Activated CD8-positive, alpha-beta memory T cell treated with anti-CD3 and anti-CD28 coated beads, Interleukin-2, amount 10 ng/mL, durations not matched to agents 7 days and 5 days (primary cell): Measurements from ENCODE around the gene GNB1. TPM values are rescaled to one million over a fixed set of nuclear protein-coding genes. Genes with fewer than 3 reads are reported as not detected.

ENCODE experiments used
- ATAC-seq: fragments of 150-1000 bp; cut with Tn5 transposase; one replicate; pipeline ENCODE4 v1.10.0; 2021; ENCODE audit warnings: moderate library complexity
- CTCF ChIA-PET: fragments of 350-600 bp; sonication (Branson Sonifier 250); formaldehyde crosslinking; loops from one replicate; lab custom pipeline; 2021; ENCODE audit warnings: antibody characterized with exemption; lab: Charles Lee
- DNase-seq: peaks from one replicate; pipeline ENCODE4 v3.0.0-alpha.2; 2020
- H3K27ac Mint-ChIP-seq: one replicate; pipeline ENCODE4 v1.8.0; 2021; ENCODE audit warnings: mild to moderate bottlenecking, mixed read lengths
- H3K27me3 Mint-ChIP-seq: one replicate; pipeline ENCODE4 v1.8.0; 2021; ENCODE audit warnings: mixed read lengths
- H3K36me3 Mint-ChIP-seq: one replicate; pipeline ENCODE4 v1.8.0; 2021; ENCODE audit warnings: mild to moderate bottlenecking, mixed read lengths
- H3K4me1 Mint-ChIP-seq: one replicate; pipeline ENCODE4 v1.8.0; 2021; ENCODE audit warnings: mixed read lengths
- H3K4me3 Mint-ChIP-seq: one replicate; pipeline ENCODE4 v1.8.0; 2021; ENCODE audit warnings: mild to moderate bottlenecking, moderate library complexity, mixed read lengths
- H3K9me3 Mint-ChIP-seq: one replicate; pipeline ENCODE4 v1.8.0; 2022; ENCODE audit warnings: low read depth, mixed read lengths
- total RNA-seq, 2 experiments: library from RNA; stranded (reverse); gene quantifications; one replicate each; pipeline ENCODE4 v1.2.3, GENCODE V29; 2021

GNB1 gene
- total RNA-seq, 2 experiments from 2014 or later: 426 to 473 TPM

GRCh38 chr1:1763657-1764621 is 126.9 kb downstream of the GNB1 start:
- Mint-ChIP-seq H3K4me3 (no peak overlapping the region), H3K27me3 (no peaks in the 10 kb centered on the region), H3K36me3 (peaks cover 35% of the 10 kb centered on the region), H3K9me3 (no peaks in the 10 kb centered on the region), H3K27ac (no peak overlapping the region), H3K4me1 (peaks cover 9% of the 10 kb centered on the region)
- DNase-seq (no peak), ATAC-seq (peak; percentile 33)
- CTCF ChIA-PET: no interaction called here

GRCh38 chr1:1761504-1762376 is 129.1 kb downstream of the GNB1 start:
- DNase-seq: no peak
- CTCF ChIA-PET: no interaction called here
- Mint-ChIP-seq H3K4me1 (peaks cover 2% of the 10 kb centered on the region), H3K4me3 (no peak overlapping the region), H3K27ac (no peak overlapping the region), H3K9me3 (no peaks in the 10 kb centered on the region), H3K27me3 (no peaks in the 10 kb centered on the region), H3K36me3 (peaks cover 21% of the 10 kb centered on the region)
- no peak for ATAC-seq

- H3K27me3 Mint-ChIP-seq: no peaks in the 10 kb centered on the region
- no peaks in the 10 kb centered on the region for H3K9me3 Mint-ChIP-seq
- no peak for ATAC-seq
- H3K4me3 Mint-ChIP-seq: no peak overlapping the region
- peaks cover 20% of the 10 kb centered on the region for H3K36me3 Mint-ChIP-seq
- no peak overlapping the region for H3K27ac Mint-ChIP-seq
- peaks cover 2% of the 10 kb centered on the region for H3K4me1 Mint-ChIP-seq
- no peak for DNase-seq
- CTCF ChIA-PET: interaction anchor here (0.6 kb wide), 2 partner anchors 14 to 27 kb away, joined by 3 read pairs; no protein-coding TSS in a partner anchor
Measured at GRCh38 chr1:1760715-1761114, 130.2 kb downstream of the GNB1 start.

- CTCF ChIA-PET: interaction anchor here (0.6 kb wide), 2 partner anchors 14 to 27 kb away, joined by 3 read pairs; no protein-coding TSS in a partner anchor
- Mint-ChIP-seq H3K4me3 (no peak overlapping the region), H3K36me3 (peaks cover 20% of the 10 kb centered on the region), H3K27me3 (no peaks in the 10 kb centered on the region), H3K27ac (no peak overlapping the region), H3K9me3 (no peaks in the 10 kb centered on the region), H3K4me1 (peaks cover 2% of the 10 kb centered on the region)
- DNase-seq: no peak
- ATAC-seq: no peak
Measured at GRCh38 chr1:1760345-1760650, 130.6 kb downstream of the GNB1 start.

- H3K36me3 Mint-ChIP-seq: peaks cover 18% of the 10 kb centered on the region
- CTCF ChIA-PET: interaction anchor here (0.6 kb wide), 1 partner anchor 28 kb away, joined by 3 read pairs; no protein-coding TSS in a partner anchor
Measured at GRCh38 chr1:1759456-1760344, 131.2 kb downstream of the GNB1 start.

GRCh38 chr1:1758692-1759455 is 132.0 kb downstream of the GNB1 start:
- Mint-ChIP-seq H3K9me3 (no peaks in the 10 kb centered on the region), H3K27me3 (no peaks in the 10 kb centered on the region), H3K36me3 (peaks cover 16% of the 10 kb centered on the region), H3K4me3 (no peak overlapping the region), H3K27ac (peak overlapping the region; percentile 28), H3K4me1 (peaks cover 2% of the 10 kb centered on the region)
- DNase-seq (no peak), ATAC-seq (no peak)
- CTCF ChIA-PET: no interaction called here

More at GRCh38 chr1:1759456-1760344, 131.2 kb downstream of the GNB1 start:
- ATAC-seq (peak; percentile 18), DNase-seq (no peak)
- no peaks in the 10 kb centered on the region for H3K9me3 Mint-ChIP-seq
- H3K27ac Mint-ChIP-seq: peak overlapping the region; percentile 28
- H3K4me3 Mint-ChIP-seq: no peak overlapping the region
- peaks cover 2% of the 10 kb centered on the region for H3K4me1 Mint-ChIP-seq
- H3K27me3 Mint-ChIP-seq: no peaks in the 10 kb centered on the region

- Mint-ChIP-seq H3K27me3 (no peaks in the 10 kb centered on the region), H3K4me1 (peaks cover 2% of the 10 kb centered on the region), H3K36me3 (peaks cover 16% of the 10 kb centered on the region), H3K27ac (no peak overlapping the region), H3K9me3 (no peaks in the 10 kb centered on the region), H3K4me3 (no peak overlapping the region)
- CTCF ChIA-PET: no interaction called here
- no peak for ATAC-seq
- DNase-seq: no peak
Measured at GRCh38 chr1:1758059-1758621, 132.7 kb downstream of the GNB1 start.

- CTCF ChIA-PET: no interaction called here
- peaks cover 11% of the 10 kb centered on the region for H3K36me3 Mint-ChIP-seq
Measured at GRCh38 chr1:1757422-1758058, 133.3 kb downstream of the GNB1 start.

GRCh38 chr1:1756661-1757421 is 134.0 kb downstream of the GNB1 start:
- DNase-seq: no peak
- CTCF ChIA-PET: no interaction called here
- peaks cover 11% of the 10 kb centered on the region for H3K36me3 Mint-ChIP-seq

More at GRCh38 chr1:1757422-1758058, 133.3 kb downstream of the GNB1 start:
- Mint-ChIP-seq H3K27ac (no peak overlapping the region), H3K4me3 (no peak overlapping the region), H3K4me1 (peaks cover 2% of the 10 kb centered on the region), H3K9me3 (no peaks in the 10 kb centered on the region), H3K27me3 (no peaks in the 10 kb centered on the region)
- DNase-seq (no peak), ATAC-seq (no peak)

GRCh38 chr1:1755852-1756251 is 135.0 kb downstream of the GNB1 start:
- H3K27ac Mint-ChIP-seq: no peak overlapping the region
- CTCF ChIA-PET: interaction anchor here (1.4 kb wide), 1 partner anchor 150 kb away, joined by 3 read pairs; no protein-coding TSS in a partner anchor
- H3K4me1 Mint-ChIP-seq: peaks cover 2% of the 10 kb centered on the region
- H3K36me3 Mint-ChIP-seq: peaks cover 8% of the 10 kb centered on the region
- DNase-seq: no peak
- no peak overlapping the region for H3K4me3 Mint-ChIP-seq
- no peak for ATAC-seq
- no peaks in the 10 kb centered on the region for H3K27me3 Mint-ChIP-seq
- H3K9me3 Mint-ChIP-seq: no peaks in the 10 kb centered on the region

More at GRCh38 chr1:1756661-1757421, 134.0 kb downstream of the GNB1 start:
- Mint-ChIP-seq H3K4me1 (peaks cover 2% of the 10 kb centered on the region), H3K4me3 (no peak overlapping the region), H3K9me3 (no peaks in the 10 kb centered on the region), H3K27me3 (no peaks in the 10 kb centered on the region), H3K27ac (no peak overlapping the region)
- ATAC-seq: no peak

- Mint-ChIP-seq H3K4me3 (no peak overlapping the region), H3K36me3 (peaks cover 8% of the 10 kb centered on the region), H3K4me1 (peaks cover 2% of the 10 kb centered on the region), H3K27ac (no peak overlapping the region), H3K9me3 (no peaks in the 10 kb centered on the region), H3K27me3 (no peaks in the 10 kb centered on the region)
- no peak for DNase-seq
- CTCF ChIA-PET: interaction anchor here (1.4 kb wide), 1 partner anchor 151 kb away, joined by 3 read pairs; no protein-coding TSS in a partner anchor
- ATAC-seq: no peak
Measured at GRCh38 chr1:1755426-1755825, 135.5 kb downstream of the GNB1 start.
